Vagina (tissue), 2 donors: ENCODE measurements around the gene HEATR3. TPM values are rescaled to one million over a fixed set of nuclear protein-coding genes. Genes with fewer than 3 reads are reported as not detected.

Experiments
- DNase-seq, 2 donors: peaks; one replicate each; pipeline ENCODE4 v3.0.0-alpha.2; 2017; ENCODE audit errors: extremely low spot score in 2 of 2
- H3K27ac ChIP-seq: fragments of 200-600 bp; sonication (generic); one replicate; pipeline ENCODE4 v1.5.1; 2019
- H3K27me3 ChIP-seq: fragments of 200-600 bp; sonication (generic); one replicate; pipeline ENCODE4 v1.5.1; 2019
- H3K36me3 ChIP-seq, 2 donors: fragments of 200-600 bp; sonication (generic); one replicate each; pipeline ENCODE4 v1.5.1; 2017 to 2019
- H3K4me1 ChIP-seq: fragments of 200-600 bp; sonication (generic); one replicate; pipeline ENCODE4 v1.5.1; 2019
- H3K4me3 ChIP-seq, 2 donors: fragments of 200-600 bp; sonication (generic); 1 replicate in 1 of 2; 2 replicates in 1 of 2; pipeline ENCODE4 v1.5.1; 2016 to 2019
- H3K9me3 ChIP-seq: fragments of 200-600 bp; sonication (generic); one replicate; pipeline ENCODE4 v1.5.1; 2019
- POLR2A ChIP-seq, 2 donors: fragments of 450-650 bp; IDR thresholded peaks; one replicate each; pipeline ENCODE4 v1.6.1; 2017; ENCODE audit warnings: antibody characterized with exemption in 2 of 2, mild to moderate bottlenecking in 2 of 2, moderate library complexity in 2 of 2
- POLR2AphosphoS5 ChIP-seq, 2 donors: sonication (generic); formaldehyde crosslinking; IDR thresholded peaks; one replicate each; pipeline ENCODE4 v1.9.0; 2017; ENCODE audit warnings: antibody characterized with exemption in 2 of 2, mild to moderate bottlenecking in 2 of 2, low read depth in 1 of 2; ENCODE audit not compliant: insufficient read depth in 1 of 2
- intact Hi-C: fragments of 100-400 bp; cut with DNase I; formaldehyde crosslinking; loops from one replicate; pipeline ENCODE4 v1.15.1; 2023
- total RNA-seq: library from RNA; depleted of rRNA; stranded (reverse); fragments of >200 nt; gene quantifications from one replicate; pipeline ENCODE4 v1.2.3, GENCODE V29; 2016
- TF ChIP-seq, protein P1 (sequence below), 3 experiments: fragments of 450-650 bp in 2 of 3; fragments of 200-600 bp in 1 of 3; sonication (generic) in 1 of 3; IDR thresholded peaks; one replicate each; pipeline ENCODE4 v1.5.1; 2017 to 2019; ENCODE audit warnings: antibody characterized with exemption in 3 of 3, mild to moderate bottlenecking in 2 of 3, moderate library complexity in 2 of 3

HEATR3 gene
- total RNA-seq, 1 donor from 2014 or later = 16.5 TPM

DNA sequence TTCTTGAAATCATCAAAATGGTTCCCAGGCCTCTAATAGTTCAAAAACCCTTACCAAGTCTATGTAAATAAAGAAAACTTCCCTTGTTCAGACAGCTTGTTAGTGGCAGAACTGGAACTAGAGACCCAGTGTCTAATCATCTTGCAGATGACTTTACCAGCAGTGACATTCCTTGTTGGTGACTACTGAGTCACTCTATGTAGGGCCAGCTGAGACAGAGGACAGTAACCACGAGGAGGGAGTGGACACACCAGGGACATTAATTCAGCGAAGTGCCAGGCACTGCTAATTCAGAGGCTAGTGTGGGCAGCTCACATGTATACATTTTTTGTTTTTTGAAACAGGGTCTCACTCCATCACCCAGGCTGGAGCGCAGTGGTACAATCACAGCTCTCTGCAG lies 6.1 kb upstream of the HEATR3 start:
- intact Hi-C loops = no loop called here
- peaks cover 5% of the 10 kb centered on the region for H3K9me3 ChIP-seq
- no peaks in the 10 kb centered on the region for H3K36me3 ChIP-seq
- H3K27me3 ChIP-seq = no peaks in the 10 kb centered on the region
- H3K4me1 ChIP-seq = no peaks in the 10 kb centered on the region
- H3K4me3 ChIP-seq = no peak overlapping the region
- no peak overlapping the region for H3K27ac ChIP-seq
- no peak for TF ChIP-seq POLR2A (IDR thresholded peaks at IDR 0.05)
- TF ChIP-seq, protein P1, sequence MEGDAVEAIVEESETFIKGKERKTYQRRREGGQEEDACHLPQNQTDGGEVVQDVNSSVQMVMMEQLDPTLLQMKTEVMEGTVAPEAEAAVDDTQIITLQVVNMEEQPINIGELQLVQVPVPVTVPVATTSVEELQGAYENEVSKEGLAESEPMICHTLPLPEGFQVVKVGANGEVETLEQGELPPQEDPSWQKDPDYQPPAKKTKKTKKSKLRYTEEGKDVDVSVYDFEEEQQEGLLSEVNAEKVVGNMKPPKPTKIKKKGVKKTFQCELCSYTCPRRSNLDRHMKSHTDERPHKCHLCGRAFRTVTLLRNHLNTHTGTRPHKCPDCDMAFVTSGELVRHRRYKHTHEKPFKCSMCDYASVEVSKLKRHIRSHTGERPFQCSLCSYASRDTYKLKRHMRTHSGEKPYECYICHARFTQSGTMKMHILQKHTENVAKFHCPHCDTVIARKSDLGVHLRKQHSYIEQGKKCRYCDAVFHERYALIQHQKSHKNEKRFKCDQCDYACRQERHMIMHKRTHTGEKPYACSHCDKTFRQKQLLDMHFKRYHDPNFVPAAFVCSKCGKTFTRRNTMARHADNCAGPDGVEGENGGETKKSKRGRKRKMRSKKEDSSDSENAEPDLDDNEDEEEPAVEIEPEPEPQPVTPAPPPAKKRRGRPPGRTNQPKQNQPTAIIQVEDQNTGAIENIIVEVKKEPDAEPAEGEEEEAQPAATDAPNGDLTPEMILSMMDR (IDR thresholded peaks at IDR 0.05) = no peak
- TF ChIP-seq POLR2AphosphoS5 (IDR thresholded peaks at IDR 0.05; ENCODE audit: insufficient read depth in 1 of 2, low read depth in 1 of 2) = no peak
- no peak for DNase-seq

DNA sequence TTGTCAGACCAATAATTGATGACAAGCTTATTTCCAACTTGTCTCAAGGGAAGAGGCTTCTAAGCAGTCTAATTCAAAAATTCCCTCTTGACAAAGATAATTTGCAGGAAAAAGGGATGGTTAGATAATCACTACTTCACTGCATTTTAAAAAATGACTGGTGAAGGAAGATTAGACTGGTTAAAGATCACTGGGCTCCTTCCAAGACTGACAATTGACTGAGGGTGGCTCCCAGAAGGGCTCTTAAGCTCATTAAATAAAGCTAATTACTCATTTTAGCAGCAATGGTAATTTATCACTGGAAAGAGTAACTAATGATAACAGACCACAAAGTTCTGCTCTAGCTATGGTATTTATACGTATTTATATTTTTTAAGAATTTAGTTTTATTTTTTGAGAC lies 4.4 kb upstream of the HEATR3 start:
- H3K27ac ChIP-seq = no peak overlapping the region
- intact Hi-C loops = no loop called here
- no peak for TF ChIP-seq POLR2AphosphoS5 (IDR thresholded peaks at IDR 0.05; ENCODE audit: insufficient read depth in 1 of 2, low read depth in 1 of 2)
- no peak for TF ChIP-seq POLR2A (IDR thresholded peaks at IDR 0.05)
- TF ChIP-seq, protein P1 (IDR thresholded peaks at IDR 0.05) = no peak
- no peaks in the 10 kb centered on the region for H3K27me3 ChIP-seq
- no peak for DNase-seq
- H3K4me1 ChIP-seq = no peaks in the 10 kb centered on the region
- no peak overlapping the region for H3K4me3 ChIP-seq
- H3K36me3 ChIP-seq = no peaks in the 10 kb centered on the region
- no peaks in the 10 kb centered on the region for H3K9me3 ChIP-seq

DNA sequence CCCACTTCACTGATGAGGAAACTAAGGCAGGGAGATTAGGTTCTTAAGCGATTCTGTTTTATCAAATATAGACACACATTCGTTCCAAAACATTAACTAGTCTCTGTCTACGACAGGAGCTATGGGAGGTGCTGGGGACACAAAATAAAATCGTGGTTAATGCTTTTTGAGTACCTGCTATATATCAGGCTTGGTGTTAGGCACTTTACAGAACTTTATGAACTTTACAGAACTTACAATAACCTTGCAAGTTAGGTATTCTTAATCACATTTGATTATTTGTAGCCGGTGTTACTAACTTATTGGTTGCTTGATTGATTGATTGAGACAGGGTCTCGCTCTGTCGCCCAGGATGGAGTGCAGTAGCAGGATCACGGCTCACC lies 538 bp upstream of the HEATR3 start:
- H3K4me3 ChIP-seq = peak overlapping the region; percentile 77 to 81
- no peak for DNase-seq

DNA sequence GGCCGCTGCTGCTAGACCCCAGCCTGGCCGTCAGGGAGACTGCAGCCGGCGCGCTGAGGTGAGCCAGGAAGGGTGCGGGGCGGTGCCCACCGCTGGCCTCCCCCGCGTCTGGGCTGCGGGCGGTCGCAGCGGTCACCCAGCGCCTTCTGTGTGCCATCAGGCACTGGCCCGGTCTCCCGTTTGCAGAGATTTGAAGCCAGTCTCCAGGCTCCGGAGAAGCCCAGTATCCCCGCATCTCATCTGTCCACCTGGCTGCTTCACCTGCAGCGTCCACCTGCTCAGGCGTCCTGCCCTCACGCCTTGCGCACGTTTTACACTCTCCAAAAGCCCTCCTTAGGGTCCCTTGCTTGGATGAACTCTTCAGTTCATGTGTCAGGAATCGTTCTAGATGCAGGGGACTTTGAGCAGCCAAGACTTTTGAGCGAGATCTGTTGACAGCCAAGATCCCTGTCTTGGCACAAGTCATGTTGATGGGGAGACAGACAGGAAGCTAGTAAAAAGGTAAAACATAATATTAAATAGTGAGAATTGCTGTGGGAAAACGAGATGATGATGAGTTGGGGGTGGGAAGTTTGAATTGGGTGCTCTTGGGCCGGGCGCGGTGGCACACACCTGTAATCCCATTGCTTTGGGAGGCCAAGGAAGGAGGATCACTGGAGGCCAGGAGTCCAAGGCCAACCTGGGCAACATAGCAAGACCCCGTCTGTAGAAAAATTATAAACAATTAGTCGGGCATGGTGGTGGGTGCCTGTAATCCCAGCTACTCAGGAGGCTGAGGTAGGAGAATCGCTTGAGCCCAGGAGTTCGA lies 916 bp downstream of the HEATR3 start:
- no peak for DNase-seq
- H3K27me3 ChIP-seq = no peaks in the 10 kb centered on the region
- H3K36me3 ChIP-seq = peaks cover 0 to 17% of the 10 kb centered on the region in 2 donors
- TF ChIP-seq POLR2A (IDR thresholded peaks at IDR 0.05) (no peak), POLR2AphosphoS5 (IDR thresholded peaks at IDR 0.05; ENCODE audit: insufficient read depth in 1 of 2, low read depth in 1 of 2) (no peak)
- TF ChIP-seq, protein P1 (IDR thresholded peaks at IDR 0.05) = no peak
- H3K9me3 ChIP-seq = no peaks in the 10 kb centered on the region
- H3K27ac ChIP-seq = peak overlapping the region; percentile 95
- intact Hi-C loops = no loop called here
- peaks cover 18% of the 10 kb centered on the region for H3K4me1 ChIP-seq
- H3K4me3 ChIP-seq = peak overlapping the region; percentile 77 to 81

More for the DNA sequence above, 538 bp upstream of the HEATR3 start:
- TF ChIP-seq POLR2A (IDR thresholded peaks at IDR 0.05) = no peak
- TF ChIP-seq POLR2AphosphoS5 (IDR thresholded peaks at IDR 0.05; ENCODE audit: insufficient read depth in 1 of 2, low read depth in 1 of 2) = no peak
- TF ChIP-seq, protein P1 (IDR thresholded peaks at IDR 0.05) = no peak
- Histone ChIP-seq H3K4me1 (peaks cover 18% of the 10 kb centered on the region), H3K9me3 (no peaks in the 10 kb centered on the region), H3K27me3 (no peaks in the 10 kb centered on the region), H3K36me3 (peaks cover 0 to 9% of the 10 kb centered on the region in 2 donors), H3K27ac (peak overlapping the region; percentile 95)
- intact Hi-C loops = no loop called here

DNA sequence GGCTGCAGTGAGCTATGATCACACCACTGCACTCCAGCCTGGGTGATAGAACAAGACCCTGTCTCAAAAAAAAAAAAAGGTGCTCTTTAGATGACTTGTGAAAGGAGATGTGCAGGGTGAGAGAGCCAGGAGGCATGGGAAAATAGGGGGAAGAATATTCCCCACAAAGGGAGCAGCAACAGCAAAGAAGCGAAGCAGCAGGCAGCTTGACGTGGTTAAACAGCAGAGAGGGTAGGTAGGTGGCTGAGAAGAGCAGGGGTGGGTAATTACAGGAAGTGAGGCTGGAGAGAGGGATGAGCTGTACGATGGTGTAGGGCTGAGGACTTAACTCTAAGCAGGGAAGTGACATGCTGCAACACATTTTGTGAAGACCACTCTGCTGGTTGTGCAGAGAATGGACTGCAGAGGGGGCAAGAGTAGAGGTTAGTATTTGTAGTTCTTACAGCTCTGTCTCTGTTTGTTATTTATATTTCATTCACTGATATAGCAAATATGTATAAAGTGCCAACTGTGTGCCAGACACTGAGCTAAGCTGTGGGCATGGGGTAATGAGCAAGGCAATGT lies 1.6 kb downstream of the HEATR3 start:
- TF ChIP-seq POLR2AphosphoS5 (IDR thresholded peaks at IDR 0.05; ENCODE audit: insufficient read depth in 1 of 2, low read depth in 1 of 2) (no peak), POLR2A (IDR thresholded peaks at IDR 0.05) (no peak)
- TF ChIP-seq, protein P1 (IDR thresholded peaks at IDR 0.05) = peak in 1 of 3 experiments; percentile 15
- Histone ChIP-seq H3K27ac (no peak overlapping the region), H3K36me3 (peaks cover 0 to 17% of the 10 kb centered on the region in 2 donors), H3K9me3 (no peaks in the 10 kb centered on the region), H3K4me1 (peaks cover 18% of the 10 kb centered on the region), H3K4me3 (peak overlapping the region in 1 of 2 donors; percentile 77), H3K27me3 (no peaks in the 10 kb centered on the region)
- intact Hi-C loops = no loop called here
- DNase-seq = no peak
